Small intestine (tissue), 16 donors: ENCODE results near the gene CST11. TPM values are rescaled to one million over a fixed set of nuclear protein-coding genes. Genes with fewer than 3 reads are reported as not detected.

Source experiments
- DNase-seq, 2 donors: peaks; one replicate each; pipeline versions ENCODE4 v3.0.0 to v3.0.0-alpha.2; 2013
- FAIRE-seq: peaks from 2 replicates; lab custom pipeline; 2012; peaks lifted over from hg19 to GRCh38; lab: Jason Lieb, UNC
- H3K27ac ChIP-seq, 3 donors: one replicate each; pipeline ENCODE4 v1.5.1; 2013; ENCODE audit warnings: low read length in 2 of 3, mild to moderate bottlenecking in 2 of 3, control low read depth in 1 of 3, inconsistent platforms in 1 of 3, low read depth in 1 of 3, moderate library complexity in 1 of 3
- H3K27me3 ChIP-seq, 3 donors: one replicate each; pipeline ENCODE4 v1.6.1; 2013; ENCODE audit warnings: low read length in 3 of 3, inconsistent platforms in 1 of 3; ENCODE audit not compliant: control insufficient read depth in 3 of 3, insufficient read depth in 3 of 3
- H3K36me3 ChIP-seq, 3 donors: one replicate each; pipeline ENCODE4 v1.6.1; 2013; ENCODE audit warnings: low read length in 3 of 3, inconsistent platforms in 1 of 3, low read depth in 1 of 3, mild to moderate bottlenecking in 1 of 3, moderate library complexity in 1 of 3; ENCODE audit not compliant: control insufficient read depth in 3 of 3, insufficient read depth in 2 of 3
- H3K4me1 ChIP-seq, 3 donors: one replicate each; pipeline ENCODE4 v1.6.1; 2013; ENCODE audit warnings: low read length in 2 of 3, inconsistent platforms in 1 of 3, low read depth in 1 of 3, mild to moderate bottlenecking in 1 of 3, moderate library complexity in 1 of 3; ENCODE audit not compliant: control insufficient read depth in 3 of 3, insufficient read depth in 2 of 3
- H3K4me3 ChIP-seq, 3 donors: one replicate each; pipeline ENCODE4 v1.5.1; 2013; ENCODE audit warnings: low read length in 3 of 3, control low read depth in 1 of 3, inconsistent platforms in 1 of 3, low read depth in 1 of 3, mild to moderate bottlenecking in 1 of 3, moderate library complexity in 1 of 3
- H3K9me3 ChIP-seq, 2 donors: one replicate each; pipeline ENCODE4 v1.6.1; 2013; ENCODE audit warnings: low read depth in 1 of 2, low read length in 1 of 2; ENCODE audit not compliant: control insufficient read depth in 2 of 2, insufficient read depth in 1 of 2
- WGBS, 3 donors: extraction: QIAGEN DNeasy Blood & Tissue Kit; methylation state at CpG; one replicate each; pipeline ENCODE4 v1.1.7; 2013; 5-methylcytosine and 5-hydroxymethylcytosine counted together
- long read RNA-seq, 10 donors: transcript quantifications; one replicate each; lab custom pipeline, GENCODE V29; 2026
- polyA plus RNA-seq, 4 donors: library from polyadenylated mRNA; stranded (reverse) in 3 of 4; unstranded in 1 of 4; fragments of 200-250 nt in 3 of 4; fragments of 120-200 nt in 1 of 4; gene quantifications; one replicate each; pipeline versions ENCODE4 v1.2.1 to v1.2.3, GENCODE V29; 2013
- donor health status: healthy with polysubstance abuse.
- donor health status: control.
- donor health status: control.
- donor health status: Bipolar disorder and iron deficiency.
- donor health status: healthy.

CST11 gene, protein sequence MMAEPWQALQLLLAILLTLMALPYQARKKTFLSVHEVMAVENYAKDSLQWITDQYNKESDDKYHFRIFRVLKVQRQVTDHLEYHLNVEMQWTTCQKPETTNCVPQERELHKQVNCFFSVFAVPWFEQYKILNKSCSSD
- polyA plus RNA-seq = not detected
- long read RNA-seq, donor 1 = 0 reads
- long read RNA-seq, donor 2 = 0 reads
- long read RNA-seq, donor 3 = 0 reads
- long read RNA-seq, donor 4 = 0 reads
- long read RNA-seq, donor 5 = 0 reads
- long read RNA-seq, donor 6 = 0 reads
- long read RNA-seq, donor 7 = 0 reads
- long read RNA-seq, donor 8 = 0 reads
- long read RNA-seq, donor 9 = 0 reads
- long read RNA-seq, donor 10 = 0 reads

DNA sequence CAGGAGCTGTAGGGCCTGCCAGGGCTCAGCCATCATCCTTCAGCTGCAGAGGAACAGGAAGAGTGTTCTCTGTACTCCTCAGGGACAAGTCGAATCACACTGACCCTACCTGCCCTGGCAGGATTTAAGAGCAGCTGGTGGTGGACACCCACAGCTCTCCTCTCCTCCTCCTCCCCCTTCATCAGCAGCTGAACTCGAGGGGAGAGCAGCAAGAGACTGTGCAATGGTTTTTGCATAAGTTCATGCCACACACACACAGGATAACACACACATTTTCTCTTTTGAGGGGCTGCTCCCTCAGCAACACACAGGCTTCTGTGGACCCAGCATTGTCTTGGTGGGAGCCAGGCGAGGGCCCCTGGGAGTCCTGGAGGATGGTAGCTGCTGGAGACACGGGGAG, at the start of gene CST11:
CST11 (minus strand) TSS at position 101 of the 400 bp plus-strand sequence; CDS start at position 36, 65 bp downstream.
- Histone ChIP-seq H3K36me3 (no peaks in the 10 kb centered on the region), H3K9me3 (peaks cover 0 to 2% of the 10 kb centered on the region in 2 donors), H3K4me3 (no peak within 1 kb of the TSS), H3K4me1 (no peaks in the 10 kb centered on the region), H3K27me3 (no peaks in the 10 kb centered on the region), H3K27ac (no peak within 1 kb of the TSS)
- 43 to 59% (median 46%) methylated on average over 4 of the region's 4 CpGs for WGBS, 3 donors
- no peak for FAIRE-seq
- no peak for DNase-seq

DNA sequence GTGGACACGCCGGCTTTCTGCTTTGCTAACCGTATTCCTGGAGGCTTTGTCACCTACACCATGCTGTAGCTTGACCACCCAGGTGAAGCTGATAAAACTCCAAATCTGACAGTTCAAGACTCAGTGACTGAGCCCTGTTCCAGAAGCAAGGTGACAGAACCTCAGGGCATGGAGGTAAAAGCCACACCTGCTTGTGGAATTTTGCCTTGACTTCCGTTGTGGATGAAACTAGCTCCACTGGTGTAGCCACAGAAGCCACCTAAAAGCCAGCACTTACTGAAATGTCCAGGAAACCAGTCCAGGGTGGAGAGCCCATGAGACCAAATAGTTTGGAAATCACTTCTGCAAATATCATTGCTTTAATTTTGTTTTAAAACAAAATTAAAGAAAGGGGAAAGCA, 49.2 kb upstream of the CST11 start:
- Histone ChIP-seq H3K9me3 (no peaks in the 10 kb centered on the region), H3K36me3 (no peaks in the 10 kb centered on the region), H3K4me1 (no peaks in the 10 kb centered on the region), H3K27ac (no peak overlapping the region), H3K27me3 (peaks cover 0 to 2% (median 0%) of the 10 kb centered on the region in 3 donors), H3K4me3 (no peak overlapping the region)
- WGBS, 3 donors = 82 to 88% (median 82%) methylated on average over 4 of the region's 4 CpGs
- DNase-seq = no peak
- no peak for FAIRE-seq

DNA sequence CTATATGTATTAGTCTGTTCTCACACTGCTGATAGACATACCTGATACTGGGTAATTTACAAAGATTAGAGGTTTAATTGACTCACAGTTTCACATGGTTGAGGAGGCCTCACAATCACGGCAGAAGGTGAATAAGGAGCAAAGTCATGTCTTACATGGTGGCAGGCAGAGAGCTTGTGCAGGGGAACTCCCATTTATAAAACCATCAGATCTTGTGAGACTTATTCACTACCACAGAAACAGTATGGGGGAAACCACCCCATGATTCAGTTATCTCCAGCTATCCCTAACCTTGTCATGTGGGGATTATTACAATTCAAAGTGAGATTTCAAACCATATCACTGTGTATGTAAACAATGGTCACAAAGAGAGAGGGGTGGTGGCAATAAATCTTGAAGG, 44.9 kb upstream of the CST11 start:
- DNase-seq = no peak
- WGBS, 3 donors = 32 to 72% (median 55%) methylated on average over 1 of the region's 1 CpG
- no peak overlapping the region for H3K4me3 ChIP-seq
- peaks cover 0 to 2% (median 0%) of the 10 kb centered on the region in 3 donors for H3K27me3 ChIP-seq
- no peak for FAIRE-seq
- H3K36me3 ChIP-seq = no peaks in the 10 kb centered on the region
- no peaks in the 10 kb centered on the region for H3K9me3 ChIP-seq
- H3K27ac ChIP-seq = no peak overlapping the region
- no peaks in the 10 kb centered on the region for H3K4me1 ChIP-seq

DNA sequence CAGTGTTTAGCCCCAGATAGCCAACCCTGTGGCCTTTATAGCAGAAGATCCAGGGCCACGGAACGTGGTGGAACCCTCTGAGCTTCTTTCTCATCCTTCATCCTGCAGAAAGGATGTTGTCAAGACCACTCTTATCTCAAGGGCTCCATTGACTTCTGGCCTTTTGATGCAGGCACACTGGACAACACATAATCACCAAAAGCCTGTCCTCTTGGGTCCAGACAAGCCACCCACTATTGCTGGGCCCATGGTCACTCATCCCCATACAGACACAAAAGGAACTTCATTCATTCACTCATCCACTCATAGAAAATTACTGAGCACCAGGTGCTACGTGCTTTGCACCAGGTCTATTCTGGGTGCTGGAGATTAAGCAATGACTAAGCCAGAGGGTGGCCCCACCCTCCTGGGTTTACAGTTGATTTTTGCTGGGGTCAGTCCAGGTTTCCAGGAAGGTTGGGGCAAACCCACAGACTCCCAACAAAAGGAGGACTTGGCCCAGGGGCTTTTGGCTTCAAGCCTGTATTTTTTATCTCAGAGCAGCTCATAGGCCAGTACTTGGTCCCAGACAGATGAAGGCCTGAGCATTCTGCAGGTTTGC, 40.6 kb upstream of the CST11 start:
- no peak overlapping the region for H3K27ac ChIP-seq
- WGBS, 3 donors = 59 to 79% (median 72%) methylated on average over 3 of the region's 3 CpGs

DNA sequence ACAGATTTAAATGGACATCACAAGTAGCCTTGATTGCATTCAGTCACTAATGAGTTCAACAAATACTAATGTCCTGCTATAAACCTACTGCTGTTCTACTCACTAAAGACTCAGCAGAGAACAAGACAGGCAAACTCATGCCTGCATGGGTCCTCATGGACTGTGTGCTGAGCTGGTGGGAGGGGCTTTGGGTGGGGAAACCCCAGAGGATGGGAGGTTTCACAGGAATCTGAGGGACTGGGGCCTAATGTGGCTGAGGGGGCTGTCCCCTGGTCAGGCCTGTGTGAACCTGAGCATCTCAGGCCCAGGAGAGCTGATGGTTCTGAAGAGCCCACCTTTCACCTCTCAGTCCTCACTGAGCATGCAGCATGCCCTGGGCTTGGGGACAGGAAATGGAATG, 39.6 kb upstream of the CST11 start:
- H3K9me3 ChIP-seq = no peaks in the 10 kb centered on the region
- no peak overlapping the region for H3K27ac ChIP-seq
- no peaks in the 10 kb centered on the region for H3K27me3 ChIP-seq
- no peaks in the 10 kb centered on the region for H3K36me3 ChIP-seq
- FAIRE-seq (no peak), DNase-seq (no peak)
- no peaks in the 10 kb centered on the region for H3K4me1 ChIP-seq
- no peak overlapping the region for H3K4me3 ChIP-seq

More for the DNA sequence above, 40.6 kb upstream of the CST11 start:
- FAIRE-seq (no peak), DNase-seq (no peak)
- H3K4me3 ChIP-seq = no peak overlapping the region
- H3K9me3 ChIP-seq = no peaks in the 10 kb centered on the region
- no peaks in the 10 kb centered on the region for H3K36me3 ChIP-seq
- H3K4me1 ChIP-seq = no peaks in the 10 kb centered on the region
- H3K27me3 ChIP-seq = no peaks in the 10 kb centered on the region

DNA sequence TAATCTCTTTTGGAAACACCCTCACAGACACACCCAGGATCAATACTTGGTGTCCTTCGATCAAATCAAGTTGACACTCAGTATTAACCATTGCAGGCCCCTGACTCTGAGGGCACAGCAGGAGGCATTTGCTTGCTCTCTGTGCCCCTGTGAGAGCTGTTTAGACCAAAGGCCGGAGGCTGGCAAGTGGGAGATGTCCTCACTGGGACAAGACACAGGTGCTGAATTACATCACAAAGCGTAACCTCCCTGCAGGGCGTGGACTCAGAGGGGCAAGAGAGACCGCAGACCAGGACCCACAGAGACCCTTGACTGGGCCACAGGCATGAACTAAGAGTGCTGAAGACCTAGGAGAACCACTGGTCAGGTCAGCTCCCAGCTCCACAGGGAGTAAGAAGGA, 38.1 kb upstream of the CST11 start, which contains the start of gene CST8:
CST8 (plus strand) TSS at position 301 of the 400 bp plus-strand sequence. CDS start 551 bp downstream, outside the sequence.
- 78 to 91% (median 79%) methylated on average over 5 of the region's 5 CpGs for WGBS, 3 donors
- Histone ChIP-seq H3K36me3 (no peaks in the 10 kb centered on the region), H3K9me3 (no peaks in the 10 kb centered on the region), H3K27me3 (no peaks in the 10 kb centered on the region), H3K4me1 (no peaks in the 10 kb centered on the region), H3K27ac (no peak within 1 kb of the TSS), H3K4me3 (no peak within 1 kb of the TSS)
- DNase-seq (no peak), FAIRE-seq (no peak)

DNA sequence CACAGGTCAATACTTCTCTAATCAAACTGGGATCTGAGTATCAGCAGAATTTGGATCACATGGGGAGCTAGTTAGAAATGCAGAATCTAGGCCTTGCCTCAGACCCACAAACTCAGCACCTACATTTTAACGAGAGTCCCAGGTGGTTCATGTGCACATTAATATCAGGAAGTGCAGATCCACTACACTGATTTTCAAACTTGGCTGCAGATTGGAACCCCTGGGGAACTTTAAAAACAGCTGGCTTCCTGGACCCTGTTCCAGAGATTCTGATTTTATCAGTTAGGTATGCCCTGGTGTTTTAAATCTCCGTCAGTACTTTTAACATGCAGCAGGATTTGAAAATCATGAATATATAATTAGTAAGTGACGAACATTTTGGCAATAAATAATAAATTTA, 36.3 kb upstream of the CST11 start:
- 74 to 88% (median 81%) methylated on average over 3 of the region's 3 CpGs for WGBS, 3 donors
- no peak overlapping the region for H3K4me3 ChIP-seq
- H3K27ac ChIP-seq = no peak overlapping the region
- no peaks in the 10 kb centered on the region for H3K9me3 ChIP-seq
- DNase-seq (no peak), FAIRE-seq (no peak)
- H3K36me3 ChIP-seq = no peaks in the 10 kb centered on the region
- no peaks in the 10 kb centered on the region for H3K27me3 ChIP-seq
- no peaks in the 10 kb centered on the region for H3K4me1 ChIP-seq

DNA sequence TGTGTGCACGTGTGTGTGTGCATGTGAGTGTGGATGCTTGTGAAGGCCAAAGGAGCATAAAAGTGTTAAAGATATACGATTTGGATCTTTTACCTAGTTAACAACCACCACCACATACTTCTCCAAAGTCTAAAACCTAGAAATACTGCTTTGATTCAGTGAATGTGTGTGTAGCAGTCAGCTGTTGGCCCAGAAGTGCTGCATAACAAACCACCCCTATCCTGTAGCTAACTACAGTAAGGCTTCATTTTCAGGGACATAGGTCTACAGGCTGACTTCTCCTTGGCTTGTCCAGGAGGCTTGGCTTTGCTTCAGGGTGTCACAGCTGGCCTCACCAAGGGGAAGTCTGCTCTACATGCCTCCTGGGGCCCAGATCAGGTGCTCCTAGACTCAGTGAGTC, 35.8 kb upstream of the CST11 start:
- 62 to 91% (median 79%) methylated on average over 2 of the region's 2 CpGs for WGBS, 3 donors
- no peaks in the 10 kb centered on the region for H3K36me3 ChIP-seq
- H3K4me3 ChIP-seq = no peak overlapping the region
- no peaks in the 10 kb centered on the region for H3K4me1 ChIP-seq
- no peaks in the 10 kb centered on the region for H3K27me3 ChIP-seq
- H3K27ac ChIP-seq = no peak overlapping the region
- no peaks in the 10 kb centered on the region for H3K9me3 ChIP-seq
- FAIRE-seq (no peak), DNase-seq (no peak)
